ENCODE results near the gene FGFR3.
A peak's percentile ranks its signal among the peaks of the same experiment; 100 is the strongest.

FGFR3 gene

GRCh38 chr4:1792832-1793495 is at the start of gene FGFR3:
TSS of gene FGFR3 (plus strand) at chr4:1793293. CDS start at chr4:1793935, 642 bp downstream.
- TF ChIP-seq CTCF (conservative IDR thresholded peaks at IDR 0.05; ENCODE audit: low read depth, low read length) = no peak
- H3K4me3 ChIP-seq (ENCODE audit: low read length) = peak within 1 kb of the TSS; percentile 5
- DNase-seq (ENCODE audit: low read depth) = no peak

- no peak for TF ChIP-seq CTCF (conservative IDR thresholded peaks at IDR 0.05; ENCODE audit: low read depth, low read length)
- H3K4me3 ChIP-seq (ENCODE audit: low read length) = no peak overlapping the region
- DNase-seq (ENCODE audit: low read depth) = no peak
Measured at GRCh38 chr4:1743551-1743950, 49.5 kb upstream of the FGFR3 start.

- no peak for TF ChIP-seq CTCF (conservative IDR thresholded peaks at IDR 0.05; ENCODE audit: low read depth, low read length)
- no peak for DNase-seq (ENCODE audit: low read depth)
- H3K4me3 ChIP-seq (ENCODE audit: low read length) = no peak overlapping the region
Measured at GRCh38 chr4:1743975-1744374, 49.1 kb upstream of the FGFR3 start.

- no peak for TF ChIP-seq CTCF (conservative IDR thresholded peaks at IDR 0.05; ENCODE audit: low read depth, low read length)
- no peak overlapping the region for H3K4me3 ChIP-seq (ENCODE audit: low read length)
- no peak for DNase-seq (ENCODE audit: low read depth)
Measured at GRCh38 chr4:1744552-1744951, 48.5 kb upstream of the FGFR3 start.

- TF ChIP-seq CTCF (conservative IDR thresholded peaks at IDR 0.05; ENCODE audit: low read depth, low read length) = no peak
- no peak for DNase-seq (ENCODE audit: low read depth)
- H3K4me3 ChIP-seq (ENCODE audit: low read length) = no peak overlapping the region
Measured at GRCh38 chr4:1745165-1745564, 47.9 kb upstream of the FGFR3 start.

- TF ChIP-seq CTCF (conservative IDR thresholded peaks at IDR 0.05; ENCODE audit: low read depth, low read length) = no peak
- no peak overlapping the region for H3K4me3 ChIP-seq (ENCODE audit: low read length)
- DNase-seq (ENCODE audit: low read depth) = no peak
Measured at GRCh38 chr4:1745697-1746096, 47.4 kb upstream of the FGFR3 start.

GRCh38 chr4:1746265-1746691 is 46.8 kb upstream of the FGFR3 start:
- TF ChIP-seq CTCF (conservative IDR thresholded peaks at IDR 0.05; ENCODE audit: low read depth, low read length) = peak; percentile 93
- H3K4me3 ChIP-seq (ENCODE audit: low read length) = no peak overlapping the region
- DNase-seq (ENCODE audit: low read depth) = no peak

Data from retinal pigment epithelial cell (primary cell).